Measurements from ENCODE around the gene POU2AF3. TPM values are rescaled to one million over a fixed set of nuclear protein-coding genes. Genes with fewer than 3 reads are reported as not detected.

Gene POU2AF3
- total RNA-seq, 1 experiment from 2014 or later = 2.7 TPM

DNA sequence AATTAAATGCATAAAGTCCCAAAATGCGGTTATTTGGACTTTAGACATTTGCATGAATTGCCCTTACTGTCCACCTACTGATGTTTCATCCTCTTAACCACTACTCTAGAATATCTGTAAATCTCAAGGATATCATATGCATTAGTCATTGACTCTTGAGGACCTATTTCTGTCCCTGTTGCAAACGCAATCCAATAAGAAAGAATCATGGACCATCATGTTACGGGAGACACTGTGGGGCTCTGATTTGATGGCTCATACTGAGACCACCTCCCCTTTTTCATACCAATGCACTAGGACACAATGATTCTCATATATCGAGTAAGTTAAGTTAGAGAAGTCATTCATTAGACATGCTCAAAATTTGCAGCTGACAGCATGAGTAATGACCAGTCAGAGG, 38.5 kb upstream of the POU2AF3 start:
- Mint-ChIP-seq H3K4me3 (no peak overlapping the region), H3K36me3 (no peaks in the 10 kb centered on the region), H3K4me1 (no peaks in the 10 kb centered on the region), H3K27me3 (ENCODE audit: low read depth) (no peaks in the 10 kb centered on the region), H3K9me3 (no peaks in the 10 kb centered on the region), H3K27ac (no peak overlapping the region)
- ATAC-seq = no peak
- TF ChIP-seq NR3C1 (CRISPR knock-in tag; conservative IDR thresholded peaks at IDR 0.05; ENCODE audit: low read depth) (no peak), ESRRA (CRISPR knock-in tag; IDR thresholded peaks at IDR 0.05; ENCODE audit: borderline replicate concordance) (no peak), IRF2 (CRISPR knock-in tag; IDR thresholded peaks at IDR 0.05; ENCODE audit: borderline replicate concordance, low read depth) (no peak), OVOL2 (CRISPR knock-in tag; IDR thresholded peaks at IDR 0.05; ENCODE audit: borderline replicate concordance) (no peak)
- TF ChIP-seq, protein P1, sequence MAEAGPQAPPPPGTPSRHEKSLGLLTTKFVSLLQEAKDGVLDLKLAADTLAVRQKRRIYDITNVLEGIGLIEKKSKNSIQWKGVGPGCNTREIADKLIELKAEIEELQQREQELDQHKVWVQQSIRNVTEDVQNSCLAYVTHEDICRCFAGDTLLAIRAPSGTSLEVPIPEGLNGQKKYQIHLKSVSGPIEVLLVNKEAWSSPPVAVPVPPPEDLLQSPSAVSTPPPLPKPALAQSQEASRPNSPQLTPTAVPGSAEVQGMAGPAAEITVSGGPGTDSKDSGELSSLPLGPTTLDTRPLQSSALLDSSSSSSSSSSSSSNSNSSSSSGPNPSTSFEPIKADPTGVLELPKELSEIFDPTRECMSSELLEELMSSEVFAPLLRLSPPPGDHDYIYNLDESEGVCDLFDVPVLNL (CRISPR knock-in tag; IDR thresholded peaks at IDR 0.05; ENCODE audit: borderline replicate concordance, low read depth) = no peak
- ChIA-PET CTCF (interaction anchor here (0.7 kb wide), 1 partner anchor 182 kb away, joined by 6 read pairs; no protein-coding TSS in a partner anchor), POLR2A (no interaction called here)
- DNase-seq (ENCODE audit: low spot score) = no peak

DNA sequence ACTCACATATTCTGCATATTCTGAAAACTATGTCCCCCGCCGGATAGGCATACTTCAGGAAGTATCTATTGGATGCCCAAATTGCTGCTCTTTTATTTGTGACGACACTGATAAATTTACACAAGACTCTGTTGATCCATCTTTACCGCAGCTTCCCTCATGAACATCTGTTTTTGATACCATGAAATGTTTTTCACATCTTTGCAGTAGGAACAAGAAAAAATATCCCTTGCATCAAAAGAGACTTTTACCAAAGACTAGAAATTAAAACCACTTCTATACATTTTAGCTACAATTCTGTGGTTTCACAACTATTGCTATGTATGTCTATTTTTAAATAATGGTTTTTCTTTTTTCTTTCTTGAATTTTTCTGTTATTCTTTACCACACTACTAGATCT, 37.5 kb upstream of the POU2AF3 start:
- Mint-ChIP-seq H3K27me3 (ENCODE audit: low read depth) (no peaks in the 10 kb centered on the region), H3K36me3 (no peaks in the 10 kb centered on the region), H3K4me3 (no peak overlapping the region), H3K4me1 (no peaks in the 10 kb centered on the region), H3K27ac (no peak overlapping the region), H3K9me3 (no peaks in the 10 kb centered on the region)
- ChIA-PET CTCF (interaction anchor here (0.6 kb wide), 1 partner anchor 22 kb away, joined by 3 read pairs; no protein-coding TSS in a partner anchor), POLR2A (no interaction called here)
- ATAC-seq = no peak
- DNase-seq (ENCODE audit: low spot score) = no peak
- TF ChIP-seq, protein P2, sequence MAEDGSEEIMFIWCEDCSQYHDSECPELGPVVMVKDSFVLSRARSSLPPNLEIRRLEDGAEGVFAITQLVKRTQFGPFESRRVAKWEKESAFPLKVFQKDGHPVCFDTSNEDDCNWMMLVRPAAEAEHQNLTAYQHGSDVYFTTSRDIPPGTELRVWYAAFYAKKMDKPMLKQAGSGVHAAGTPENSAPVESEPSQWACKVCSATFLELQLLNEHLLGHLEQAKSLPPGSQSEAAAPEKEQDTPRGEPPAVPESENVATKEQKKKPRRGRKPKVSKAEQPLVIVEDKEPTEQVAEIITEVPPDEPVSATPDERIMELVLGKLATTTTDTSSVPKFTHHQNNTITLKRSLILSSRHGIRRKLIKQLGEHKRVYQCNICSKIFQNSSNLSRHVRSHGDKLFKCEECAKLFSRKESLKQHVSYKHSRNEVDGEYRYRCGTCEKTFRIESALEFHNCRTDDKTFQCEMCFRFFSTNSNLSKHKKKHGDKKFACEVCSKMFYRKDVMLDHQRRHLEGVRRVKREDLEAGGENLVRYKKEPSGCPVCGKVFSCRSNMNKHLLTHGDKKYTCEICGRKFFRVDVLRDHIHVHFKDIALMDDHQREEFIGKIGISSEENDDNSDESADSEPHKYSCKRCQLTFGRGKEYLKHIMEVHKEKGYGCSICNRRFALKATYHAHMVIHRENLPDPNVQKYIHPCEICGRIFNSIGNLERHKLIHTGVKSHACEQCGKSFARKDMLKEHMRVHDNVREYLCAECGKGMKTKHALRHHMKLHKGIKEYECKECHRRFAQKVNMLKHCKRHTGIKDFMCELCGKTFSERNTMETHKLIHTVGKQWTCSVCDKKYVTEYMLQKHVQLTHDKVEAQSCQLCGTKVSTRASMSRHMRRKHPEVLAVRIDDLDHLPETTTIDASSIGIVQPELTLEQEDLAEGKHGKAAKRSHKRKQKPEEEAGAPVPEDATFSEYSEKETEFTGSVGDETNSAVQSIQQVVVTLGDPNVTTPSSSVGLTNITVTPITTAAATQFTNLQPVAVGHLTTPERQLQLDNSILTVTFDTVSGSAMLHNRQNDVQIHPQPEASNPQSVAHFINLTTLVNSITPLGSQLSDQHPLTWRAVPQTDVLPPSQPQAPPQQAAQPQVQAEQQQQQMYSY (CRISPR knock-in tag; IDR thresholded peaks at IDR 0.05) = no peak
- TF ChIP-seq GTF2I (CRISPR knock-in tag; conservative IDR thresholded peaks at IDR 0.05) (no peak), ATF1 (CRISPR knock-in tag; IDR thresholded peaks at IDR 0.05) (no peak), TP53 (CRISPR knock-in tag; IDR thresholded peaks at IDR 0.05) (no peak), RORB (CRISPR knock-in tag; IDR thresholded peaks at IDR 0.05) (no peak), TCF7 (CRISPR knock-in tag; IDR thresholded peaks at IDR 0.05; ENCODE audit: low read depth) (no peak), FOXP1 (CRISPR knock-in tag; IDR thresholded peaks at IDR 0.05; ENCODE audit: borderline replicate concordance) (no peak), RELA (CRISPR knock-in tag; IDR thresholded peaks at IDR 0.05; ENCODE audit: borderline replicate concordance) (no peak)
- TF ChIP-seq, protein P3, sequence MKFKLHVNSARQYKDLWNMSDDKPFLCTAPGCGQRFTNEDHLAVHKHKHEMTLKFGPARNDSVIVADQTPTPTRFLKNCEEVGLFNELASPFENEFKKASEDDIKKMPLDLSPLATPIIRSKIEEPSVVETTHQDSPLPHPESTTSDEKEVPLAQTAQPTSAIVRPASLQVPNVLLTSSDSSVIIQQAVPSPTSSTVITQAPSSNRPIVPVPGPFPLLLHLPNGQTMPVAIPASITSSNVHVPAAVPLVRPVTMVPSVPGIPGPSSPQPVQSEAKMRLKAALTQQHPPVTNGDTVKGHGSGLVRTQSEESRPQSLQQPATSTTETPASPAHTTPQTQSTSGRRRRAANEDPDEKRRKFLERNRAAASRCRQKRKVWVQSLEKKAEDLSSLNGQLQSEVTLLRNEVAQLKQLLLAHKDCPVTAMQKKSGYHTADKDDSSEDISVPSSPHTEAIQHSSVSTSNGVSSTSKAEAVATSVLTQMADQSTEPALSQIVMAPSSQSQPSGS (CRISPR knock-in tag; IDR thresholded peaks at IDR 0.05; ENCODE audit: borderline replicate concordance, low read depth) = no peak
- TF ChIP-seq, protein P4, sequence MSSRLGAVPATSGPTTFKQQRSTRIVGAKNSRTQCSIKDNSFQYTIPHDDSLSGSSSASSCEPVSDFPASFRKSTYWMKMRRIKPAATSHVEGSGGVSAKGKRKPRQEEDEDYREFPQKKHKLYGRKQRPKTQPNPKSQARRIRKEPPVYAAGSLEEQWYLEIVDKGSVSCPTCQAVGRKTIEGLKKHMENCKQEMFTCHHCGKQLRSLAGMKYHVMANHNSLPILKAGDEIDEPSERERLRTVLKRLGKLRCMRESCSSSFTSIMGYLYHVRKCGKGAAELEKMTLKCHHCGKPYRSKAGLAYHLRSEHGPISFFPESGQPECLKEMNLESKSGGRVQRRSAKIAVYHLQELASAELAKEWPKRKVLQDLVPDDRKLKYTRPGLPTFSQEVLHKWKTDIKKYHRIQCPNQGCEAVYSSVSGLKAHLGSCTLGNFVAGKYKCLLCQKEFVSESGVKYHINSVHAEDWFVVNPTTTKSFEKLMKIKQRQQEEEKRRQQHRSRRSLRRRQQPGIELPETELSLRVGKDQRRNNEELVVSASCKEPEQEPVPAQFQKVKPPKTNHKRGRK (CRISPR knock-in tag; IDR thresholded peaks at IDR 0.05; ENCODE audit: borderline replicate concordance) = no peak
- TF ChIP-seq, protein P5, sequence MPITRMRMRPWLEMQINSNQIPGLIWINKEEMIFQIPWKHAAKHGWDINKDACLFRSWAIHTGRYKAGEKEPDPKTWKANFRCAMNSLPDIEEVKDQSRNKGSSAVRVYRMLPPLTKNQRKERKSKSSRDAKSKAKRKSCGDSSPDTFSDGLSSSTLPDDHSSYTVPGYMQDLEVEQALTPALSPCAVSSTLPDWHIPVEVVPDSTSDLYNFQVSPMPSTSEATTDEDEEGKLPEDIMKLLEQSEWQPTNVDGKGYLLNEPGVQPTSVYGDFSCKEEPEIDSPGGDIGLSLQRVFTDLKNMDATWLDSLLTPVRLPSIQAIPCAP (CRISPR knock-in tag; IDR thresholded peaks at IDR 0.05) = no peak
- TF ChIP-seq, protein P6, sequence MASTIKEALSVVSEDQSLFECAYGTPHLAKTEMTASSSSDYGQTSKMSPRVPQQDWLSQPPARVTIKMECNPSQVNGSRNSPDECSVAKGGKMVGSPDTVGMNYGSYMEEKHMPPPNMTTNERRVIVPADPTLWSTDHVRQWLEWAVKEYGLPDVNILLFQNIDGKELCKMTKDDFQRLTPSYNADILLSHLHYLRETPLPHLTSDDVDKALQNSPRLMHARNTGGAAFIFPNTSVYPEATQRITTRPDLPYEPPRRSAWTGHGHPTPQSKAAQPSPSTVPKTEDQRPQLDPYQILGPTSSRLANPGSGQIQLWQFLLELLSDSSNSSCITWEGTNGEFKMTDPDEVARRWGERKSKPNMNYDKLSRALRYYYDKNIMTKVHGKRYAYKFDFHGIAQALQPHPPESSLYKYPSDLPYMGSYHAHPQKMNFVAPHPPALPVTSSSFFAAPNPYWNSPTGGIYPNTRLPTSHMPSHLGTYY (CRISPR knock-in tag; IDR thresholded peaks at IDR 0.05) = no peak
- TF ChIP-seq, protein P7, sequence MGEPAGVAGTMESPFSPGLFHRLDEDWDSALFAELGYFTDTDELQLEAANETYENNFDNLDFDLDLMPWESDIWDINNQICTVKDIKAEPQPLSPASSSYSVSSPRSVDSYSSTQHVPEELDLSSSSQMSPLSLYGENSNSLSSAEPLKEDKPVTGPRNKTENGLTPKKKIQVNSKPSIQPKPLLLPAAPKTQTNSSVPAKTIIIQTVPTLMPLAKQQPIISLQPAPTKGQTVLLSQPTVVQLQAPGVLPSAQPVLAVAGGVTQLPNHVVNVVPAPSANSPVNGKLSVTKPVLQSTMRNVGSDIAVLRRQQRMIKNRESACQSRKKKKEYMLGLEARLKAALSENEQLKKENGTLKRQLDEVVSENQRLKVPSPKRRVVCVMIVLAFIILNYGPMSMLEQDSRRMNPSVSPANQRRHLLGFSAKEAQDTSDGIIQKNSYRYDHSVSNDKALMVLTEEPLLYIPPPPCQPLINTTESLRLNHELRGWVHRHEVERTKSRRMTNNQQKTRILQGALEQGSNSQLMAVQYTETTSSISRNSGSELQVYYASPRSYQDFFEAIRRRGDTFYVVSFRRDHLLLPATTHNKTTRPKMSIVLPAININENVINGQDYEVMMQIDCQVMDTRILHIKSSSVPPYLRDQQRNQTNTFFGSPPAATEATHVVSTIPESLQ (CRISPR knock-in tag; IDR thresholded peaks at IDR 0.05) = no peak
- TF ChIP-seq, protein P8, sequence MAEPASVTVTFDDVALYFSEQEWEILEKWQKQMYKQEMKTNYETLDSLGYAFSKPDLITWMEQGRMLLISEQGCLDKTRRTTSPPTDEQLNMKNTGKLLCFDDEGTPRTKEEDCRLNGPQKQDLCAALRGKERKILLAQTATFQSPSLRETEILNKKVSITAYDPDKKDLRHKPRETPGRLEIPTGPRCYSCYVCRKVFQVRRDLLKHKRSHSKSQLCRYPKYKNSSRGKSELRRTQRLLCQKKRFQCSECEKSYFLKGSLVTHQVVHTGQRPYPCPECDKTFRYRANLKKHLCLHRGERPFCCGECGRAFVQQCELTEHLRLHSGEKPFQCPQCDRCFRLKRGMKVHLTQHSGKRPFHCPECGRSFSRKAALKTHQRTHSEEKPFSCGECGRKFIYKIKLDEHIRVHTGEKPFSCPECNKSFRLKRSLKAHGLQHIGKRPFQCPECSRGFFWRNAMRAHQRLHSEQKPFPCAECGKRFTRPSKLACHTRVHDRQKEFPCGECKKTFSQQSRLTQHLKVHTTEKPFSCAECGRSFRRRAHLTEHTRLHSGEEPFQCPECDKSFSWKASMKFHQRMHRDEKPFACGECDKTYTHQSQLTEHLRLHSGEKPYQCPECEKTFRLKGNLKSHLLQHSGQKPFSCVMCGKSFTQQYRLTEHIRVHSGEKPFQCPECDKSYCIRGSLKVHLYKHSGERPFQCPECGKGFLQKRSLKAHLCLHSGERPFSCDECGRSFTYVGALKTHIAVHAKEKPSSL (CRISPR knock-in tag; conservative IDR thresholded peaks at IDR 0.05) = no peak
- TF ChIP-seq, protein P9, sequence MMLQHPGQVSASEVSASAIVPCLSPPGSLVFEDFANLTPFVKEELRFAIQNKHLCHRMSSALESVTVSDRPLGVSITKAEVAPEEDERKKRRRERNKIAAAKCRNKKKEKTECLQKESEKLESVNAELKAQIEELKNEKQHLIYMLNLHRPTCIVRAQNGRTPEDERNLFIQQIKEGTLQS (CRISPR knock-in tag; conservative IDR thresholded peaks at IDR 0.05) = no peak

Data from WTC11 (cell line).